ENCODE results near the gene GALNT15. TPM values are rescaled to one million over a fixed set of nuclear protein-coding genes. Genes with fewer than 3 reads are reported as not detected.
A peak's percentile ranks its signal among the peaks of the same experiment; 100 is the strongest.

GALNT15 gene
- total RNA-seq, 2 donors from 2014 or later, result 0.30 TPM; not detected in 1

DNA sequence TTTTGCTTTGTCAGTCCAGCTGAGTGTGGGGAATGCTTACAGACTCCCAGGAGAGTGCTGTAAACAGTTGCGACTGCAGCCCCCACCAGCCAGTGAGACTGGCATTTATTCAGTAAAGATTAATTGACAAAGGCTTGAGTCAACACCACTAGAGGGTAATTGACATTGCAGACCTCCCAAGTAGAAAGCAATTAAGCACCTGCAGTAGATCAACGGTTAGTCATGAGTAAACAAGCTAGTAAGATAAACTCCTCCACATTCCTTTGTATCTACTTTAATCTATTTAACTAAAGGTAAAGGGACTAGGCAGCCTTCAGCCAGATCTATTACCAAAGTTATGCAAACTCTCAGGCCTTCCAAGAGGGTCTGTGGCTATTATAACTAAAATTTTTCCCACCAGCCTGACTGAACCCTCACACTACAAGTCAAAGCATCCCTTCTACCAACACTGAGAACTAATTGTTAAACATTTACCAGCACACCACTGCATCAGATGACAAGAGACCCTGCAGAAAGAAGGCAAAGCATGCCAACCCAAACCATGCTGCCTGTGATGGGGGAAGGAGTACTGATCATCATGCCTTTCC is 30.5 kb upstream of the GALNT15 start:
- H3K27ac Mint-ChIP-seq, result no peak overlapping the region
- peaks cover 0 to 4% of the 10 kb centered on the region in 2 donors for H3K36me3 Mint-ChIP-seq (ENCODE audit: insufficient read depth in 2 of 2)
- H3K9me3 Mint-ChIP-seq, result peaks cover 2 to 8% of the 10 kb centered on the region in 2 donors
- DNase-seq, result no peak
- no peak for ATAC-seq (replicated peaks in 1 of 2)
- H3K4me1 Mint-ChIP-seq (ENCODE audit: low read depth), result peaks cover 10% of the 10 kb centered on the region
- H3K4me3 Mint-ChIP-seq, result no peak overlapping the region
- no peaks in the 10 kb centered on the region for H3K27me3 Mint-ChIP-seq (ENCODE audit: low read depth)

DNA sequence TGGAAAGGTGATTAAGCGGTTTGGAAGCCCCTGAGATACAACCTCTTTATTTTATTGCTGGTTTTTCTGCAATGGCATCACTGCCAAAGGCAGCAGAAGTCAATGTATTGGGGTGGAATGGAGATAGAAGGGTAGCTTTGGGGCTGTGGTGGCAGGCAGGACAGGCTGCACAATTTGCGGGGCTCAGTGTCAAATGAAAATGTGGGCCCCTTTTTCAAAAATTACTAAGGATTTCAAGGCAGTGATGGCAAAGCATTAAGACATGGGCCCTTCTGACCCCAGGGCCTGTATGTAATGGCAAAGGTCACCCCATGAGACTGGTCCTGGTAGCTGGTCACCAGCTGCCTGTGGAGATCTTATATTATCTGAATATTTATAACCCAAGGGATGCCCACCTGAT is 29.3 kb upstream of the GALNT15 start:
- Mint-ChIP-seq H3K4me1 (ENCODE audit: low read depth) (peaks cover 10% of the 10 kb centered on the region), H3K36me3 (ENCODE audit: insufficient read depth in 2 of 2) (peaks cover 0 to 4% of the 10 kb centered on the region in 2 donors), H3K9me3 (peaks cover 2 to 8% of the 10 kb centered on the region in 2 donors), H3K4me3 (no peak overlapping the region), H3K27me3 (ENCODE audit: low read depth) (no peaks in the 10 kb centered on the region), H3K27ac (no peak overlapping the region)
- no peak for DNase-seq
- no peak for ATAC-seq (replicated peaks in 1 of 2)

DNA sequence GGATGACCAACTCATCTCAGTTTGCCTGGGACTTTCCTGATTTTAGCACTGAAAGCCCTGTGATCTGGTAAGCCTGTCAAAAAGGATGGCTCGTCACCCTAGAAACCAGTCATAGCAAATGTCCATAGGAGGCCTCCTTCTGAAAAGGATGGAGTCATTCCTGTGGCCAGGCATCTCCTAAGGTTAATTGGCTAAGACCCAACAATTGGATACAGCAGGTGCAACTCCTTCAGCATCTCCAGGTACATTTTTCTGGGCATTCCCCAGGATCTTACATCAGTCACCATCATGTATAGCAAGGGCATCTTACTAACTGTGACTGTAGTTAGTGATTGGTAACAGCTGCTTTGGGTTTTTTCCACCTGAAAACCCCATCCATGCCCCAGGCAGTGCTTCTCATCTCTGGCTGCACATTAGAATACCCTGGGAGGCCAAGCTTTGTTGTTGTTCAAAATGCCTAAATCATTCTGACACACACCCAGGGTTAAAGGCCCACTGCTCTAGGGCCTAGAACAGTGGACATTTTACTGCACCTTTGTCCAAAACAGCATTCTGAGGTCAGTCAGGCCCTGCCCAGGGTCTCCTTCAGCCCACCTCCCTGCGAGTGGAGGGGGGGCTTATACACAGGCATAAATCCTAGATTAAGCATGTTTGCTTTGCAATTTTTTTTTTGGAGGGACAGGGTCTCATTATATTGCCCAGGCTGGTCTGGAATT is 28.3 kb upstream of the GALNT15 start:
- DNase-seq, result peak; percentile 2 to 21
- Mint-ChIP-seq H3K9me3 (peaks cover 2 to 8% of the 10 kb centered on the region in 2 donors), H3K4me1 (ENCODE audit: low read depth) (peaks cover 10% of the 10 kb centered on the region), H3K27me3 (ENCODE audit: low read depth) (no peaks in the 10 kb centered on the region), H3K27ac (no peak overlapping the region), H3K36me3 (ENCODE audit: insufficient read depth in 2 of 2) (peaks cover 0 to 4% of the 10 kb centered on the region in 2 donors), H3K4me3 (no peak overlapping the region)
- peak; percentile 78 to 80 for ATAC-seq (replicated peaks in 1 of 2)

DNA sequence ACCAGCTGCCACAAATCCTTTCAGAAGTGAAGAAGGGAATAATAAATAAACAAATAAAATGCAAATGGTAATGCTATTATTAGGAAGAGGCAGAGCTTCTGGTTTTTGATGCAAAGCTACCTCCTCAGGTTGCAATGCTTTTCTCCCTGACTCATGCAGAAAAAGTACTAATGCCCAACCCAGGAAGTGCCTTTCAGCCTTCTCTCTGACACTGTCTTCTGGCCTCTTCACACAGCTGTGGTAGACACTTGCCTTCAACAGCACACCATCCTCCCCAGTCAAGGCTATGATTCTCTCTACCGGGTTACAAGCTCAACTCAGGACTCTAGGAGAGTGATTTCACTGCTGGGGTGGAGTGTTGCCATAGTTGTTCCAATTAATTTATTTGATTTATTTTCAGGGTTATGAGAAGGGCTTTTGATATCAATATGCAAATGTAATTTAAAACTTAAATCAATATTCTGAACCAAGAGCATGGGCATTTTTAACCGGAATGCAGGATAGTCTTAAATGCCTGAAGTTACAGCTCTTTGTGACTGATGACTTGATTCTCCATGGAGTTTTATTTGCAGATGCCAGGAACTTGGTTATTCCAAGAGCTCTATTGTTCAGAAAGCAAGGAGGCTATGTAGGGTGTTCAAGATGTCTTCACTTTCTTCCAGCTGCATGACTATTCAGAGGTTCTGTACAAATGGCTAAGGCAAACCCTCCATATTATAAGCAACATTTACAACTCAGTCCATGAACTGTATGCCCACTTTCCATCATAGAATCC is 27.1 kb upstream of the GALNT15 start:
- peaks cover 10% of the 10 kb centered on the region for H3K4me1 Mint-ChIP-seq (ENCODE audit: low read depth)
- peaks cover 0 to 4% of the 10 kb centered on the region in 2 donors for H3K36me3 Mint-ChIP-seq (ENCODE audit: insufficient read depth in 2 of 2)
- ATAC-seq (replicated peaks in 1 of 2) (peak in 1 of 2 donors; percentile 58), DNase-seq (peak in 1 of 2 donors; percentile 6)
- no peaks in the 10 kb centered on the region for H3K27me3 Mint-ChIP-seq (ENCODE audit: low read depth)
- peak overlapping the region in 1 of 2 donors; percentile 4 for H3K4me3 Mint-ChIP-seq
- H3K27ac Mint-ChIP-seq, result peak overlapping the region; percentile 16
- peaks cover 6 to 10% of the 10 kb centered on the region in 2 donors for H3K9me3 Mint-ChIP-seq

- peaks cover 0 to 4% of the 10 kb centered on the region in 2 donors for H3K36me3 Mint-ChIP-seq (ENCODE audit: insufficient read depth in 2 of 2)
- H3K4me3 Mint-ChIP-seq, result no peak overlapping the region
- ATAC-seq (replicated peaks in 1 of 2) (no peak), DNase-seq (no peak)
- H3K27me3 Mint-ChIP-seq (ENCODE audit: low read depth), result no peaks in the 10 kb centered on the region
- H3K9me3 Mint-ChIP-seq, result peaks cover 6 to 9% of the 10 kb centered on the region in 2 donors
- H3K4me1 Mint-ChIP-seq (ENCODE audit: low read depth), result peaks cover 10% of the 10 kb centered on the region
- H3K27ac Mint-ChIP-seq, result no peak overlapping the region
Observed at GRCh38 chr3:16148213-16148612, 26.3 kb upstream of the GALNT15 start.

DNA sequence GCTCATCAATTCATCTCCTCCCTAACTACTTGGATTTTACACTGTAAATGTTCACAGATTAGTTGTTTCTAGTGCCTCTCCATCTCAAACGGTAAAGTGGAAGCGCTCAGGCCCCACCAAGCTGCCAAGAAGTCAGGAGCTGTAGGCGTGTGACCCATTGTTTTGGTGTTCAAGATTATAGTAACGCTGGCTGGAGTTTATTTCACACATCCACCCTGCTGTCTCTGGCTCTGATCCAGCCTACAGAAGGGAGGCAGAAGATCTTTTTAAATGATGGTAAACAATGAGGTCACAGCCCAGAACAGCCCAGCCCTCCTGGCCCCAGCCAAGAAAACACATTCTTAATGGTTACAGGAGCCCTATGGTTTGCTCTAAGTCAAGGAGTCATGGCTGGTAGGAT is 25.7 kb upstream of the GALNT15 start:
- Mint-ChIP-seq H3K9me3 (peaks cover 6 to 7% of the 10 kb centered on the region in 2 donors), H3K4me1 (ENCODE audit: low read depth) (peaks cover 10% of the 10 kb centered on the region), H3K27ac (no peak overlapping the region), H3K27me3 (ENCODE audit: low read depth) (peaks cover 3% of the 10 kb centered on the region), H3K4me3 (no peak overlapping the region), H3K36me3 (ENCODE audit: insufficient read depth in 2 of 2) (peaks cover 1% of the 10 kb centered on the region in 2 donors)
- DNase-seq (no peak), ATAC-seq (replicated peaks in 1 of 2) (no peak)

DNA sequence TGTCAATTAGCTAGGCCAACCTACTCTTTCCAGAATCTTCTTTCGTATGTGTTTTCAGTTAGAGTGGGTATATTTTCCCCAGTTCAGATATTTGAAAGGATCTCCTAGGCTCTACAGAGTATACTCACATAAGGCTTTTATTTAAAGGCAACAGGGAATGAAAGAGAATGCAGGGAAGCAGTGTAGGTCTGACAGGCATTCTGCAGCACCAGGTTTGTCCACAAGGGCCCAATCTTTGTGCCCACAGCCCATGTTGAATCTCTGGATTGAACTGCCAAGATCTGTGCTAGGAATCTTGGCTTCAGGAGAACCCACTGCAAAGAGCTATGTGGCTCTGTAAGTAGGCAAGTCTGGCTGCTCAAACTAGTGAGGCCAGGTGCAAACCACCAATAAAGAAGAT is 24.2 kb upstream of the GALNT15 start:
- H3K9me3 Mint-ChIP-seq, result peaks cover 5 to 9% of the 10 kb centered on the region in 2 donors
- peaks cover 12% of the 10 kb centered on the region for H3K27me3 Mint-ChIP-seq (ENCODE audit: low read depth)
- DNase-seq, result no peak
- no peak overlapping the region for H3K27ac Mint-ChIP-seq
- peaks cover 0 to 3% of the 10 kb centered on the region in 2 donors for H3K36me3 Mint-ChIP-seq (ENCODE audit: insufficient read depth in 2 of 2)
- no peak overlapping the region for H3K4me3 Mint-ChIP-seq
- H3K4me1 Mint-ChIP-seq (ENCODE audit: low read depth), result peaks cover 10% of the 10 kb centered on the region
- ATAC-seq (replicated peaks in 1 of 2), result no peak

DNA sequence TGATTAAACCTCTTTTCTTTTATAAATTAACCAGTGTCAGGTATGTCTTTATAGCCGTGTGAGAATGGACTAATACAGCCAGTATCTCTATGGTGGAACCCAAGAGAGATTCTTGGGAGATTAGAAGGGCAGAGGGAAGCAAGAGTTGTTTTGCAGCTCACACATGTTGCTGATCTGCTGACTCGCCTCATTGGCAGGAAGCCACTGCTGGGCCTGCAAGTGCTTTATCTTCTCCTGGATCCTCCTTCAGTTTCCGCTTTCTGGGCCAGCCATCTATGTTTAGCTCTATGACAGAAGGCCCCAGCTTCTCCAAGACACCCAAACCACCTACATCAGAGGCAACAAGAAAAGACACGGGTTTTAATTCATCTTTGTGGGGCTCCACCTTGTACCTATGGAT is 23.4 kb upstream of the GALNT15 start:
- Mint-ChIP-seq H3K27ac (no peak overlapping the region), H3K9me3 (peaks cover 5 to 9% of the 10 kb centered on the region in 2 donors), H3K36me3 (ENCODE audit: insufficient read depth in 2 of 2) (peaks cover 0 to 3% of the 10 kb centered on the region in 2 donors), H3K4me3 (no peak overlapping the region), H3K27me3 (ENCODE audit: low read depth) (peaks cover 12% of the 10 kb centered on the region), H3K4me1 (ENCODE audit: low read depth) (peaks cover 15% of the 10 kb centered on the region)
- ATAC-seq (replicated peaks in 1 of 2), result no peak
- no peak for DNase-seq

GRCh38 chr3:16168211-16168610 is 6.3 kb upstream of the GALNT15 start:
- ATAC-seq (replicated peaks in 1 of 2) (no peak), DNase-seq (no peak)
- H3K27ac Mint-ChIP-seq, result no peak overlapping the region
- peaks cover 25% of the 10 kb centered on the region for H3K27me3 Mint-ChIP-seq (ENCODE audit: low read depth)
- H3K4me1 Mint-ChIP-seq (ENCODE audit: low read depth), result no peaks in the 10 kb centered on the region
- H3K4me3 Mint-ChIP-seq, result no peak overlapping the region
- H3K36me3 Mint-ChIP-seq (ENCODE audit: insufficient read depth in 2 of 2), result peaks cover 5 to 6% of the 10 kb centered on the region in 2 donors
- H3K9me3 Mint-ChIP-seq, result peaks cover 2 to 8% of the 10 kb centered on the region in 2 donors

- Mint-ChIP-seq H3K4me1 (ENCODE audit: low read depth) (no peaks in the 10 kb centered on the region), H3K4me3 (no peak overlapping the region), H3K27me3 (ENCODE audit: low read depth) (peaks cover 25% of the 10 kb centered on the region), H3K36me3 (ENCODE audit: insufficient read depth in 2 of 2) (no peaks in the 10 kb centered on the region), H3K27ac (no peak overlapping the region), H3K9me3 (no peaks in the 10 kb centered on the region)
- ATAC-seq (replicated peaks in 1 of 2) (no peak), DNase-seq (no peak)
Observed at GRCh38 chr3:16171009-16171408, 3.5 kb upstream of the GALNT15 start.

GRCh38 chr3:16171825-16172224 is 2.7 kb upstream of the GALNT15 start:
- H3K4me1 Mint-ChIP-seq (ENCODE audit: low read depth), result no peaks in the 10 kb centered on the region
- H3K27me3 Mint-ChIP-seq (ENCODE audit: low read depth), result peaks cover 20% of the 10 kb centered on the region
- no peak overlapping the region for H3K27ac Mint-ChIP-seq
- H3K36me3 Mint-ChIP-seq (ENCODE audit: insufficient read depth in 2 of 2), result no peaks in the 10 kb centered on the region
- no peak for ATAC-seq (replicated peaks in 1 of 2)
- H3K4me3 Mint-ChIP-seq, result no peak overlapping the region
- DNase-seq, result no peak
- H3K9me3 Mint-ChIP-seq, result no peaks in the 10 kb centered on the region

DNA sequence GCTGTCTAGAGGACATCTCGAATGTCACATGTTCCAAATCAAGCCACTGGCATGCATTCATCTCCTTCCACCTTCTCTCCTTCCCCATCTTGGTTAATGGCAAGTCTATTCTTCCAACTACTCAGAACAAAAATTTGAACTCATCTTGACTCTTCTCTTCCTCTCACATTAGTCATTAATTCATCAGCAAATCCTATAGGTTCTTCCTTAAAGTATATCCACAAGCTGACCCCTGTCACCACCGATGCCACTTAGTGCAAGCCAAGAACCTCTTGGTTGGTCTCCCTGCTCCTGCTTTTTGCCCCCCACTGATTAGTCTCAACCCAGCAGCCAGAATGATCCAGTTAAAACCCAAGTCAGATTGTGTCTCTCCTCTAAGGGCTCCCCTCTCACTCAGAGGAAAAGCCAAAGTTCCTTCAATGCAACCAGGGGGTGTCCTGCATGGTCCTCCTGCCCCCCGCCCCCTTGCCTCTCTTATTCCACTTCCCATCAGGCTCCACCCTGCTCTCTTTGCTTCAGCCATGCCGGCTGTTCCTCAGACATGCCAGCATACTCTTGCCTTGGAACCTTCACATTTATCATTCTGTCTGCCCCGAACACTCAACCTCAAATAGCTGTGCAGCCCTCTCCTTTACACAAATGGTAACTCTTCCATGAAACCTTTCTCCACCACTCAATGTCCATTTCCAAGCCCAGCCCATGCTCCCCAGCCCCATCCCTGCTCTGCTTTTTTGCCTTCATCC is 1.0 kb upstream of the GALNT15 start:
- ATAC-seq (replicated peaks in 1 of 2) (no peak), DNase-seq (no peak)
- Mint-ChIP-seq H3K4me1 (ENCODE audit: low read depth) (peaks cover 5% of the 10 kb centered on the region), H3K36me3 (ENCODE audit: insufficient read depth in 2 of 2) (no peaks in the 10 kb centered on the region), H3K27ac (no peak overlapping the region), H3K9me3 (no peaks in the 10 kb centered on the region), H3K4me3 (no peak overlapping the region), H3K27me3 (ENCODE audit: low read depth) (peaks cover 18% of the 10 kb centered on the region)

GRCh38 chr3:16174026-16174355 is 489 bp upstream of the GALNT15 start:
- no peak overlapping the region for H3K27ac Mint-ChIP-seq
- no peaks in the 10 kb centered on the region for H3K36me3 Mint-ChIP-seq (ENCODE audit: insufficient read depth in 2 of 2)
- H3K9me3 Mint-ChIP-seq, result no peaks in the 10 kb centered on the region
- H3K4me3 Mint-ChIP-seq, result no peak overlapping the region
- ATAC-seq (replicated peaks in 1 of 2), result no peak
- no peak for DNase-seq
- H3K4me1 Mint-ChIP-seq (ENCODE audit: low read depth), result peaks cover 8% of the 10 kb centered on the region
- peaks cover 18% of the 10 kb centered on the region for H3K27me3 Mint-ChIP-seq (ENCODE audit: low read depth)
